Liver (tissue), 9 donors: Measurements from ENCODE around the gene WBP1. TPM values are rescaled to one million over a fixed set of nuclear protein-coding genes. Genes with fewer than 3 reads are reported as not detected.

ENCODE experiments used
- DNase-seq: peaks from one replicate; pipeline ENCODE4 v3.0.0-alpha.2; 2017; ENCODE audit warnings: low spot score
- H3K27ac ChIP-seq, 2 donors: one replicate each; pipeline ENCODE4 v1.7.0; 2013; ENCODE audit warnings: inconsistent platforms in 2 of 2, low read length in 2 of 2, control low read depth in 1 of 2, low read depth in 1 of 2, mild to moderate bottlenecking in 1 of 2
- H3K27me3 ChIP-seq, 4 donors: one replicate each; pipeline versions ENCODE4 v1.6.1 to v1.7.0; 2013; ENCODE audit warnings: low read length in 3 of 4, inconsistent platforms in 1 of 4, mild to moderate bottlenecking in 1 of 4, moderate library complexity in 1 of 4; ENCODE audit not compliant: control insufficient read depth in 4 of 4, insufficient read depth in 4 of 4
- H3K36me3 ChIP-seq, 4 donors: one replicate each; pipeline versions ENCODE4 v1.6.1 to v1.7.0; 2013; ENCODE audit warnings: low read length in 3 of 4, mild to moderate bottlenecking in 3 of 4, low read depth in 1 of 4, moderate library complexity in 1 of 4; ENCODE audit not compliant: control insufficient read depth in 4 of 4, insufficient read depth in 3 of 4
- H3K4me1 ChIP-seq, 4 donors: one replicate each; pipeline versions ENCODE4 v1.6.1 to v1.7.0; 2013; ENCODE audit warnings: low read length in 3 of 4, mild to moderate bottlenecking in 3 of 4, moderate library complexity in 1 of 4; ENCODE audit not compliant: control insufficient read depth in 4 of 4, insufficient read depth in 4 of 4
- H3K4me3 ChIP-seq, 3 donors: one replicate each; pipeline versions ENCODE4 v1.6.1 to v1.7.0; 2013; ENCODE audit warnings: low read length in 3 of 3, control low read depth in 1 of 3, low read depth in 1 of 3, mild to moderate bottlenecking in 1 of 3
- H3K9ac ChIP-seq, 2 donors: one replicate each; pipeline ENCODE4 v1.7.0; 2013; ENCODE audit warnings: low read length in 2 of 2, mild to moderate bottlenecking in 2 of 2, moderate library complexity in 2 of 2, control low read depth in 1 of 2, low read depth in 1 of 2
- H3K9me3 ChIP-seq, 4 donors: one replicate each; pipeline versions ENCODE4 v1.6.1 to v1.7.0; 2013; ENCODE audit warnings: low read length in 3 of 4; ENCODE audit not compliant: control insufficient read depth in 4 of 4
- EGR1 ChIP-seq, 2 donors: IDR thresholded peaks; 2 replicates each; pipeline ENCODE4 v1.6.1; 2016 to 2018; ENCODE audit warnings: antibody characterized with exemption in 2 of 2, low read depth in 2 of 2
- FOXA1 ChIP-seq: IDR thresholded peaks from 2 replicates; pipeline ENCODE4 v1.6.1; 2016; ENCODE audit warnings: antibody characterized with exemption
- FOXA2 ChIP-seq: IDR thresholded peaks from 2 replicates; pipeline ENCODE4 v1.6.1; 2016; ENCODE audit warnings: antibody characterized with exemption
- GABPA ChIP-seq, 2 donors: IDR thresholded peaks in 1 of 2; conservative IDR thresholded peaks in 1 of 2; 2 replicates each; pipeline ENCODE4 v1.6.1; 2016; ENCODE audit warnings: antibody characterized with exemption in 2 of 2, mild to moderate bottlenecking in 1 of 2, moderate library complexity in 1 of 2
- HNF4A ChIP-seq, 2 donors: conservative IDR thresholded peaks; 2 replicates each; pipeline ENCODE4 v1.6.1; 2016; ENCODE audit warnings: antibody characterized with exemption in 2 of 2, mild to moderate bottlenecking in 2 of 2
- HNF4G ChIP-seq: IDR thresholded peaks from 2 replicates; pipeline ENCODE4 v1.6.1; 2016; ENCODE audit warnings: antibody characterized with exemption
- JUND ChIP-seq, 2 donors: IDR thresholded peaks; 2 replicates each; pipeline ENCODE4 v1.6.1; 2016; ENCODE audit warnings: antibody characterized with exemption in 2 of 2
- MAX ChIP-seq: IDR thresholded peaks from 2 replicates; pipeline ENCODE4 v1.6.1; 2016; ENCODE audit warnings: antibody characterized with exemption
- NR2F2 ChIP-seq: IDR thresholded peaks from 2 replicates; pipeline ENCODE4 v1.6.1; 2016; ENCODE audit warnings: antibody characterized with exemption
- RAD21 ChIP-seq, 2 donors: IDR thresholded peaks; 2 replicates each; pipeline ENCODE4 v1.6.1; 2016; ENCODE audit warnings: antibody characterized with exemption in 2 of 2, mild to moderate bottlenecking in 2 of 2
- REST ChIP-seq: IDR thresholded peaks from 2 replicates; pipeline ENCODE4 v1.6.1; 2016; ENCODE audit warnings: antibody characterized with exemption, mild to moderate bottlenecking
- RXRA ChIP-seq, 2 donors: IDR thresholded peaks; 2 replicates each; pipeline ENCODE4 v1.6.1; 2017 to 2018; ENCODE audit warnings: antibody characterized with exemption in 2 of 2, mild to moderate bottlenecking in 1 of 2
- SP1 ChIP-seq: IDR thresholded peaks from 2 replicates; pipeline ENCODE4 v1.6.1; 2018; ENCODE audit warnings: antibody characterized with exemption, mild to moderate bottlenecking
- TAF1 ChIP-seq: conservative IDR thresholded peaks from 2 replicates; pipeline ENCODE4 v1.6.1; 2016; ENCODE audit warnings: antibody characterized with exemption, mild to moderate bottlenecking
- YY1 ChIP-seq: IDR thresholded peaks from 2 replicates; pipeline ENCODE4 v1.6.1; 2016; ENCODE audit warnings: antibody characterized with exemption, mild to moderate bottlenecking
- WGBS: extraction: QIAGEN DNeasy Blood & Tissue Kit; methylation state at CpG from one replicate; pipeline ENCODE4 v1.1.7; 2013; 5-methylcytosine and 5-hydroxymethylcytosine counted together
- polyA plus RNA-seq, 2 donors: library from polyadenylated mRNA; stranded (reverse) in 1 of 2; unstranded in 1 of 2; fragments of 200-250 nt in 1 of 2; fragments of >200 nt in 1 of 2; fragmentation: Nextera tagmentation in 1 of 2; extraction: Ambion mirVana in 1 of 2; gene quantifications; one replicate each; pipeline versions ENCODE4 v1.2.1 to v1.2.3, GENCODE V29; 2013 to 2015
- total RNA-seq, 2 donors: library from RNA; depleted of rRNA; stranded (reverse); fragments of >200 nt; gene quantifications; one replicate each; pipeline ENCODE4 v1.2.3, GENCODE V29; 2014
- TF ChIP-seq, protein P1 (sequence below): fragments of 150-350 bp; IDR thresholded peaks from 2 replicates; pipeline ENCODE4 v1.5.1; 2017; ENCODE audit warnings: improper control_type of control experiment, low read depth, low read length; ENCODE audit not compliant: missing input control
- TF ChIP-seq, protein P2 (sequence below): IDR thresholded peaks from 2 replicates; pipeline ENCODE4 v1.6.1; 2016; ENCODE audit warnings: antibody characterized with exemption
- TF ChIP-seq, protein P3 (sequence below): IDR thresholded peaks from 2 replicates; pipeline ENCODE4 v1.6.1; 2016; ENCODE audit warnings: antibody characterized with exemption
- donor health status: healthy.
- donor health status: healthy.
- donor health status: healthy.
- donor health status: healthy.
- donor health status: healthy.

WBP1 gene
- total and polyA plus RNA-seq, 4 donors = 19.2 to 45.0 (median 24.9) TPM

DNA sequence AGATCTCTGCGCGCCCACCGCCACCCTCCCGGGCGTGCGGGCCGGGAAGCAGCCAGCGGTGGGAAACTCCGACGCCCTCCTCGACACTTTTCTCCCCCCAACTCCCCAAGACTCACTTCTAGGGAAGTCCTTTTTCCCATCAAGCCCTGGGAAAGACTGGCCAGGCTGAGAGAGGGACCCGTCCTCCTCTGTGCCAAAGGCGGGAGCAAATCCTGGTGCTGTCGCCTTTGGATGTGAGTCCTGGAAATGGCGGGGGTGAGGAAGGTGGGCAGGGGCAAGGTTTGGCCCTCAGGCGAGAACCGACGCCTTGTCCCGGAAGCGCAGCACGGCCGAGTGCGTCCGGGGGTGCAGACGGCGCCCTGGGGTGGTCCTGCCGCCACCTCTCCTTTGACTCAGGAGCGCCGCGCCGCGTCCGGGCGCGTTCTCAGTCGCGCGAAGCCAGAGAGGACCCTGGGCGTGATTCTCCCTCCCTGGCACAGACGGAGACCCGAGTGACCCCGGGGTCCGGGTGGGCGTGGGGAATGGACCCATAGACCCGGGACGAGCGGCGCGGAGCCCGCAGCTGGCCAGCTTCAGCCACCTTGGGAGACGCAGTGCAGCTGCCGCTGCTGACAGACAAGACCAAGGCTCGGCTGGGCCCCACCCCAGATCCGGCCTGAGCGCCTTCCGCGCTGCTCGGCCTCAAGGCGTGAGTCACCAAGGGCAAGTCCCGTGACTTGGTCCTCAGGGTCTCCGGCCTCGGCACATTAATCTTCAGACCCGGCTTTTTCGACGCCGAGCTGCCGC lies 44.7 kb downstream of the WBP1 start:
- Histone ChIP-seq H3K4me3 (peak overlapping the region; percentile 76 to 97 (median 89)), H3K9ac (peak overlapping the region; percentile 69 to 71), H3K27me3 (no peaks in the 10 kb centered on the region), H3K4me1 (peaks cover 20 to 79% (median 66%) of the 10 kb centered on the region in 4 donors), H3K27ac (peak overlapping the region; percentile 87 to 93), H3K9me3 (no peaks in the 10 kb centered on the region), H3K36me3 (peaks cover 0 to 6% (median 4%) of the 10 kb centered on the region in 4 donors)
- WGBS = under 1% methylated on average over 67 of the region's 67 CpGs
- TF ChIP-seq EGR1 (IDR thresholded peaks at IDR 0.05; ENCODE audit: low read depth in 2 of 2) = no peak
- no peak for TF ChIP-seq MAX
- TF ChIP-seq RXRA (IDR thresholded peaks at IDR 0.05) = no peak
- peak; percentile 35 to 46 for TF ChIP-seq RAD21 (IDR thresholded peaks at IDR 0.05)
- TF ChIP-seq TAF1 = peak; percentile 15
- TF ChIP-seq FOXA1 = no peak
- TF ChIP-seq, protein P1, sequence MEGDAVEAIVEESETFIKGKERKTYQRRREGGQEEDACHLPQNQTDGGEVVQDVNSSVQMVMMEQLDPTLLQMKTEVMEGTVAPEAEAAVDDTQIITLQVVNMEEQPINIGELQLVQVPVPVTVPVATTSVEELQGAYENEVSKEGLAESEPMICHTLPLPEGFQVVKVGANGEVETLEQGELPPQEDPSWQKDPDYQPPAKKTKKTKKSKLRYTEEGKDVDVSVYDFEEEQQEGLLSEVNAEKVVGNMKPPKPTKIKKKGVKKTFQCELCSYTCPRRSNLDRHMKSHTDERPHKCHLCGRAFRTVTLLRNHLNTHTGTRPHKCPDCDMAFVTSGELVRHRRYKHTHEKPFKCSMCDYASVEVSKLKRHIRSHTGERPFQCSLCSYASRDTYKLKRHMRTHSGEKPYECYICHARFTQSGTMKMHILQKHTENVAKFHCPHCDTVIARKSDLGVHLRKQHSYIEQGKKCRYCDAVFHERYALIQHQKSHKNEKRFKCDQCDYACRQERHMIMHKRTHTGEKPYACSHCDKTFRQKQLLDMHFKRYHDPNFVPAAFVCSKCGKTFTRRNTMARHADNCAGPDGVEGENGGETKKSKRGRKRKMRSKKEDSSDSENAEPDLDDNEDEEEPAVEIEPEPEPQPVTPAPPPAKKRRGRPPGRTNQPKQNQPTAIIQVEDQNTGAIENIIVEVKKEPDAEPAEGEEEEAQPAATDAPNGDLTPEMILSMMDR = no peak
- no peak for TF ChIP-seq GABPA (IDR thresholded peaks at IDR 0.05 in 1 of 2, conservative IDR thresholded peaks at IDR 0.05 in 1 of 2)
- TF ChIP-seq REST = peak; percentile 6
- peak; percentile 4 for TF ChIP-seq NR2F2
- TF ChIP-seq, protein P2, sequence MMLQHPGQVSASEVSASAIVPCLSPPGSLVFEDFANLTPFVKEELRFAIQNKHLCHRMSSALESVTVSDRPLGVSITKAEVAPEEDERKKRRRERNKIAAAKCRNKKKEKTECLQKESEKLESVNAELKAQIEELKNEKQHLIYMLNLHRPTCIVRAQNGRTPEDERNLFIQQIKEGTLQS = no peak
- no peak for TF ChIP-seq HNF4A (conservative IDR thresholded peaks at IDR 0.05)
- TF ChIP-seq, protein P3, sequence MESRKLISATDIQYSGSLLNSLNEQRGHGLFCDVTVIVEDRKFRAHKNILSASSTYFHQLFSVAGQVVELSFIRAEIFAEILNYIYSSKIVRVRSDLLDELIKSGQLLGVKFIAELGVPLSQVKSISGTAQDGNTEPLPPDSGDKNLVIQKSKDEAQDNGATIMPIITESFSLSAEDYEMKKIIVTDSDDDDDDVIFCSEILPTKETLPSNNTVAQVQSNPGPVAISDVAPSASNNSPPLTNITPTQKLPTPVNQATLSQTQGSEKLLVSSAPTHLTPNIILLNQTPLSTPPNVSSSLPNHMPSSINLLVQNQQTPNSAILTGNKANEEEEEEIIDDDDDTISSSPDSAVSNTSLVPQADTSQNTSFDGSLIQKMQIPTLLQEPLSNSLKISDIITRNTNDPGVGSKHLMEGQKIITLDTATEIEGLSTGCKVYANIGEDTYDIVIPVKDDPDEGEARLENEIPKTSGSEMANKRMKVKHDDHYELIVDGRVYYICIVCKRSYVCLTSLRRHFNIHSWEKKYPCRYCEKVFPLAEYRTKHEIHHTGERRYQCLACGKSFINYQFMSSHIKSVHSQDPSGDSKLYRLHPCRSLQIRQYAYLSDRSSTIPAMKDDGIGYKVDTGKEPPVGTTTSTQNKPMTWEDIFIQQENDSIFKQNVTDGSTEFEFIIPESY = no peak
- TF ChIP-seq YY1 = no peak
- peak; percentile 71 to 80 for TF ChIP-seq JUND (IDR thresholded peaks at IDR 0.05)
- TF ChIP-seq HNF4G = no peak
- TF ChIP-seq SP1 = no peak
- TF ChIP-seq FOXA2 = no peak
- DNase-seq = peak; percentile 50
